GM06990 (cell line): Measurements from ENCODE around the gene TBC1D21.

Source experiments
- DNase-seq: peaks from one replicate; pipeline ENCODE4 v3.0.0-alpha.2; 2011; ENCODE audit not compliant: insufficient read length; ENCODE audit errors: extremely low read depth
- H3K27me3 ChIP-seq: replicated peaks from 2 replicates; pipeline ENCODE4 v1.6.0; 2011; ENCODE audit warnings: low read length; ENCODE audit not compliant: control insufficient read depth, insufficient read depth
- H3K36me3 ChIP-seq: 2 replicates; pipeline ENCODE4 v1.5.1; 2011; ENCODE audit warnings: low read length; ENCODE audit not compliant: control insufficient read depth, insufficient read depth
- H3K4me3 ChIP-seq: replicated peaks from 2 replicates; pipeline ENCODE4 v1.5.1; 2011; ENCODE audit warnings: low read depth, mild to moderate bottlenecking, control low read depth, low read length
- TF ChIP-seq, protein P1 (sequence below): IDR thresholded peaks from 2 replicates; pipeline ENCODE4 v1.5.1; 2011; ENCODE audit warnings: low read length, control low read depth, mild to moderate bottlenecking, inconsistent platforms; ENCODE audit not compliant: insufficient read depth, poor library complexity, severe bottlenecking

TBC1D21 gene

GRCh38 chr15:73852507-73852906 is 20.9 kb upstream of the TBC1D21 start:
- no peak for DNase-seq
- no peak overlapping the region for H3K4me3 ChIP-seq
- TF ChIP-seq, protein P1, sequence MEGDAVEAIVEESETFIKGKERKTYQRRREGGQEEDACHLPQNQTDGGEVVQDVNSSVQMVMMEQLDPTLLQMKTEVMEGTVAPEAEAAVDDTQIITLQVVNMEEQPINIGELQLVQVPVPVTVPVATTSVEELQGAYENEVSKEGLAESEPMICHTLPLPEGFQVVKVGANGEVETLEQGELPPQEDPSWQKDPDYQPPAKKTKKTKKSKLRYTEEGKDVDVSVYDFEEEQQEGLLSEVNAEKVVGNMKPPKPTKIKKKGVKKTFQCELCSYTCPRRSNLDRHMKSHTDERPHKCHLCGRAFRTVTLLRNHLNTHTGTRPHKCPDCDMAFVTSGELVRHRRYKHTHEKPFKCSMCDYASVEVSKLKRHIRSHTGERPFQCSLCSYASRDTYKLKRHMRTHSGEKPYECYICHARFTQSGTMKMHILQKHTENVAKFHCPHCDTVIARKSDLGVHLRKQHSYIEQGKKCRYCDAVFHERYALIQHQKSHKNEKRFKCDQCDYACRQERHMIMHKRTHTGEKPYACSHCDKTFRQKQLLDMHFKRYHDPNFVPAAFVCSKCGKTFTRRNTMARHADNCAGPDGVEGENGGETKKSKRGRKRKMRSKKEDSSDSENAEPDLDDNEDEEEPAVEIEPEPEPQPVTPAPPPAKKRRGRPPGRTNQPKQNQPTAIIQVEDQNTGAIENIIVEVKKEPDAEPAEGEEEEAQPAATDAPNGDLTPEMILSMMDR: no peak
- no peaks in the 10 kb centered on the region for H3K36me3 ChIP-seq
- no peaks in the 10 kb centered on the region; the same call in 1 of the 2 replicates for H3K27me3 ChIP-seq

DNA sequence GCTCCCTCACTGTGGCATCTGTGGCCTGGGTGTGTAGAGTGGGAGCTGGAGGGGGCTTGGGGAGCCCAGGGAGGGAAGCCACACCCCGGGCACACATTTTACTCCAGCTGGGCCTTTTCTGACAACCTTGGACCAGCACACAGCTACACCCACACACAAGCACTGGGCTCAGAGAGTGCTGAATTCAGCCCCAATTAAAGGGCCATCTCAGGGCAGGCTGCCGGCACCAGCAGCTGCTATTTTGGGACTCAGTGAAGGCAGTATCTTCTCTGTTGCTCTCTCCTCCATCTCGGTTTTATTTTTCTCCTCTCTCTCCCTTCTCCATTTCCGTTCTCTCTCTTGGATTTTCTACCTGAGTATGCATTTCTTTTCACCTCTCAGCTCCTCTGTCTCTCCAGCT is 19.1 kb upstream of the TBC1D21 start:
- Histone ChIP-seq H3K4me3 (no peak overlapping the region), H3K36me3 (no peaks in the 10 kb centered on the region), H3K27me3 (no peaks in the 10 kb centered on the region; the same call in none of the 2 replicates)
- TF ChIP-seq, protein P1: no peak
- no peak for DNase-seq

- TF ChIP-seq, protein P1: no peak
- H3K36me3 ChIP-seq: no peaks in the 10 kb centered on the region
- no peak for DNase-seq
- H3K4me3 ChIP-seq: no peak overlapping the region
- no peaks in the 10 kb centered on the region; the same call in none of the 2 replicates for H3K27me3 ChIP-seq
Observed at GRCh38 chr15:73856458-73857192, 16.7 kb upstream of the TBC1D21 start.

DNA sequence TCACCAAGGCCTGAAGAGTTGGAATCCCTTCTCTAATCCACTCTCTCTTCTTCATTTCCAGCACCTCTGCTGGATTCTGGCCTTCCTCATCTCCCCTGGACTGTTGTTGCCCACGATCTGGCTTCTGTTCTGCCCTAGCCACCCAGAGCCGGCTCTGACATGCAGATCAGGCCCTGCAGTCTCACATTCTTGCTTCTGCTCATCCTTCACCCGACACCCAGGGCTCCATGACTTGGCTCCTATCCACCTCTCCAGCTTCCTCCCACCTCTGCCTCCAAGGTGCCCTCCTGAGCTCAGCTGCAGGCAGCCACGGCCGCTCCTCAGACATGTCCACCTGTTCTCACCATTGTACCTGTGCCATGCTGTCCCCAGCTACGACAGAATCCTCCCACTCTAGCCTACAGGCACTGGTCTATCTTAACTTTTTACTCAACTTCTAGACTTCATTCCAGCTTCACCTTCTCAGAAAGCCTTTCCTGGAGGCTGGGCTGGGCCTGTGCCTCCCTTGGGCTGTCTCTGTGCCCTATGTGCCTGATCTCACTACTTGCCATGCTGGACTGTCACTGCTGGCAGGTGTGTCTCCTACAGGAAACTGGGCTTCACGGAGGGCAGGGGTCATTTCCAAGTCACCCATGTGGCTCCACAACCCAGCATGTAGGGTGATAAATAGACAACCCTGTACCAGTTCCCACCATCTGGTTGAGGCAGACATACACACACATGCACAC is 16.0 kb upstream of the TBC1D21 start:
- TF ChIP-seq, protein P1: no peak
- no peaks in the 10 kb centered on the region for H3K36me3 ChIP-seq
- H3K27me3 ChIP-seq: no peaks in the 10 kb centered on the region; the same call in none of the 2 replicates
- no peak for DNase-seq
- no peak overlapping the region for H3K4me3 ChIP-seq

DNA sequence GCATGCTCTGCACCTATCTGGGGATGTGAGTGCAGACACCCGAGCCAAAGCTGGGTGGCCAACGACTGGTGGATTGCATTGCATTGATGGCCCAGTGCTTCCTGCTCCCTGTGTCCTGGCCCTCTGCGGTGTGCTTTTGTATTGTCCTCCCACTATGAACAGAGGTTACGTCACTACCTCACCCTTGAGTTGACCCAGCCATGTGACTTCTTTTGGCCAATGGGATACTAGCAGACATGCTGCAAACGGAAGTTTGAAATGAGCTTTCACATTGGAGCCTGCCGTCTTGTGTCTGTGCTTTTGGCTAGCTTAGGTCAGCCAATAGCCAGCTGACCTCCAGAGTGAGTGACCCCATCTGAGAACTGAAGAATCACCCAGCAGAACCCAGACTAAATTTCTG is 15.3 kb upstream of the TBC1D21 start:
- Histone ChIP-seq H3K4me3 (no peak overlapping the region), H3K36me3 (no peaks in the 10 kb centered on the region), H3K27me3 (no peaks in the 10 kb centered on the region; the same call in 1 of the 2 replicates)
- no peak for DNase-seq
- TF ChIP-seq, protein P1: no peak
